GM12874 (cell line): ENCODE results near the gene CBLB.

Source experiments
- CTCF ChIP-seq: IDR thresholded peaks from 2 replicates; pipeline ENCODE4 v1.5.1; 2011; ENCODE audit warnings: low read depth, mild to moderate bottlenecking, control low read depth, low read length, moderate library complexity; ENCODE audit not compliant: insufficient read depth

CBLB gene

GRCh38 chr3:105906836-105907235 is 38.0 kb upstream of the CBLB start:
- no peak for TF ChIP-seq CTCF

GRCh38 chr3:105906345-105906744 is 37.5 kb upstream of the CBLB start:
- no peak for TF ChIP-seq CTCF

- no peak for TF ChIP-seq CTCF
Observed at GRCh38 chr3:105905328-105905727, 36.5 kb upstream of the CBLB start.

- TF ChIP-seq CTCF: no peak
Observed at GRCh38 chr3:105904678-105905284, 36.0 kb upstream of the CBLB start.

- no peak for TF ChIP-seq CTCF
Observed at GRCh38 chr3:105904251-105904650, 35.4 kb upstream of the CBLB start.

GRCh38 chr3:105899516-105899915 is 30.7 kb upstream of the CBLB start:
- TF ChIP-seq CTCF: no peak

- TF ChIP-seq CTCF: no peak
Observed at GRCh38 chr3:105891101-105891500, 22.3 kb upstream of the CBLB start.
